Ishikawa (cell line): ENCODE data around the gene PARD3.

Source experiments
- CREB1 ChIP-seq: IDR thresholded peaks from 2 replicates; pipeline ENCODE4 v1.6.1; 2012; ENCODE audit warnings: low read depth
- FOXM1 ChIP-seq: IDR thresholded peaks from 2 replicates; pipeline ENCODE4 v1.6.1; 2012; ENCODE audit warnings: low read depth, borderline replicate concordance
- RAD21 ChIP-seq: IDR thresholded peaks from 2 replicates; pipeline ENCODE4 v1.6.1; 2012; ENCODE audit warnings: low read depth
- TAF1 ChIP-seq: IDR thresholded peaks from 2 replicates; pipeline ENCODE4 v1.6.1; 2012; ENCODE audit warnings: low read depth, mild to moderate bottlenecking
- ZBTB7A ChIP-seq: IDR thresholded peaks from 2 replicates; pipeline ENCODE4 v1.6.1; 2012; ENCODE audit warnings: low read depth
- TF ChIP-seq, protein P1 (sequence below): IDR thresholded peaks from 2 replicates; pipeline ENCODE4 v1.6.1; 2012
- TF ChIP-seq, protein P2 (sequence below): IDR thresholded peaks from 2 replicates; pipeline ENCODE4 v1.6.1; 2012; ENCODE audit warnings: low read depth, mild to moderate bottlenecking

- TF ChIP-seq FOXM1 (no peak), RAD21 (no peak), CREB1 (no peak), ZBTB7A (no peak), TAF1 (no peak)
- TF ChIP-seq, protein P1, sequence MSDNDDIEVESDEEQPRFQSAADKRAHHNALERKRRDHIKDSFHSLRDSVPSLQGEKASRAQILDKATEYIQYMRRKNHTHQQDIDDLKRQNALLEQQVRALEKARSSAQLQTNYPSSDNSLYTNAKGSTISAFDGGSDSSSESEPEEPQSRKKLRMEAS: no peak
- TF ChIP-seq, protein P2, sequence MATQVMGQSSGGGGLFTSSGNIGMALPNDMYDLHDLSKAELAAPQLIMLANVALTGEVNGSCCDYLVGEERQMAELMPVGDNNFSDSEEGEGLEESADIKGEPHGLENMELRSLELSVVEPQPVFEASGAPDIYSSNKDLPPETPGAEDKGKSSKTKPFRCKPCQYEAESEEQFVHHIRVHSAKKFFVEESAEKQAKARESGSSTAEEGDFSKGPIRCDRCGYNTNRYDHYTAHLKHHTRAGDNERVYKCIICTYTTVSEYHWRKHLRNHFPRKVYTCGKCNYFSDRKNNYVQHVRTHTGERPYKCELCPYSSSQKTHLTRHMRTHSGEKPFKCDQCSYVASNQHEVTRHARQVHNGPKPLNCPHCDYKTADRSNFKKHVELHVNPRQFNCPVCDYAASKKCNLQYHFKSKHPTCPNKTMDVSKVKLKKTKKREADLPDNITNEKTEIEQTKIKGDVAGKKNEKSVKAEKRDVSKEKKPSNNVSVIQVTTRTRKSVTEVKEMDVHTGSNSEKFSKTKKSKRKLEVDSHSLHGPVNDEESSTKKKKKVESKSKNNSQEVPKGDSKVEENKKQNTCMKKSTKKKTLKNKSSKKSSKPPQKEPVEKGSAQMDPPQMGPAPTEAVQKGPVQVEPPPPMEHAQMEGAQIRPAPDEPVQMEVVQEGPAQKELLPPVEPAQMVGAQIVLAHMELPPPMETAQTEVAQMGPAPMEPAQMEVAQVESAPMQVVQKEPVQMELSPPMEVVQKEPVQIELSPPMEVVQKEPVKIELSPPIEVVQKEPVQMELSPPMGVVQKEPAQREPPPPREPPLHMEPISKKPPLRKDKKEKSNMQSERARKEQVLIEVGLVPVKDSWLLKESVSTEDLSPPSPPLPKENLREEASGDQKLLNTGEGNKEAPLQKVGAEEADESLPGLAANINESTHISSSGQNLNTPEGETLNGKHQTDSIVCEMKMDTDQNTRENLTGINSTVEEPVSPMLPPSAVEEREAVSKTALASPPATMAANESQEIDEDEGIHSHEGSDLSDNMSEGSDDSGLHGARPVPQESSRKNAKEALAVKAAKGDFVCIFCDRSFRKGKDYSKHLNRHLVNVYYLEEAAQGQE: no peak
Measured at GRCh38 chr10:34294137-34294536, 521.0 kb downstream of the PARD3 start.
